HG03066 (cell line): ENCODE measurements around the gene SLC11A1.

ENCODE experiments used
- ATAC-seq: cut with Tn5 transposase; IDR thresholded peaks from one replicate; pipeline ENCODE4 v1.9.1; 2021; ENCODE audit warnings: low read depth; ENCODE audit not compliant: unreplicated experiment

The SLC11A1 gene

DNA sequence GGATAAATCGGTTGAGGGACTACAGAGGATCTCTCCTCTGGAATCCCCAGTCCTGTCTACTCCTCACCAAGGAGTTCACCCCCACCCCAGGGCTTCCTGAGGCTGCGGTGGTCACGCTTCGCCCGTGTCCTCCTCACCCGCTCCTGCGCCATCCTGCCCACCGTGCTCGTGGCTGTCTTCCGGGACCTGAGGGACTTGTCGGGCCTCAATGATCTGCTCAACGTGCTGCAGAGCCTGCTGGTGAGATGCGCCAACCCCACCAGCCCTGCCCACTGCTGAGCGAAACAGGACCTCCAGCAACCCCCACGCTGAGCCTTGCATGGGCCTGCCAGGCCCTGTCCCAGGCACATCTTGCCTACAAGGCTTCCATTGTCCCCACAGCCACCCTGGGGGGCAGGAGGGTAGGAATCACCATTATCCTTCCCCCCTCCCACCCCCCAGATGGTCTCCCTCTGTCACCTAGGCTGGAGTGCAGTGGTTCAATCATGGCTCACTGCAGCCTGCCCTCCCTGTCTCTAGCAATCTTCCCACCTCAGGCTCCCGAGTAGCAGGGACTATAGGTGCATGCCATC is 10.9 kb downstream of the SLC11A1 start:
- no peak for ATAC-seq

DNA sequence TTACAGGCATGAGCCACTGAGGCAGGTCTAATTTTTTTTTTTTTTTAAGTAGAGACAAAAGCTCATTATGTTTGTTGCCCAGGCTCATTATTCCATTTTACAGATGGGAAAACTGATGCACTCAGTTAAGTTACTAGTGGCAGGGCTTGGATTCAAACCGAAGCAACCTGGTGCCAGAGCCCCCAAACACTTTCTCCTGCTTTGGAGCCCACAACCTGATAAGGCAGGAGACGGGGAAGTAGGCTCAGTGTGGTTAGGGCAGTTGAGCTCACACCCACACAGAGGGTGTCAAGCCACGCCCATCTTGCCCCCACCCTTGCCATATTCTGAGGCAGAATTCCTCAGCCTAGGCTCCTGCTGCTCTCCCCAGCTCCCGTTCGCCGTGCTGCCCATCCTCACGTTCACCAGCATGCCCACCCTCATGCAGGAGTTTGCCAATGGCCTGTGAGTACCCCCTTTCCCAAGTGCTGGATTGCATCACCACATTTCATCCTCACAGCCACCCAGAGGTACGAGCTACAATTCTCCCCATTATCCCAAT is 11.7 kb downstream of the SLC11A1 start:
- ATAC-seq: no peak

DNA sequence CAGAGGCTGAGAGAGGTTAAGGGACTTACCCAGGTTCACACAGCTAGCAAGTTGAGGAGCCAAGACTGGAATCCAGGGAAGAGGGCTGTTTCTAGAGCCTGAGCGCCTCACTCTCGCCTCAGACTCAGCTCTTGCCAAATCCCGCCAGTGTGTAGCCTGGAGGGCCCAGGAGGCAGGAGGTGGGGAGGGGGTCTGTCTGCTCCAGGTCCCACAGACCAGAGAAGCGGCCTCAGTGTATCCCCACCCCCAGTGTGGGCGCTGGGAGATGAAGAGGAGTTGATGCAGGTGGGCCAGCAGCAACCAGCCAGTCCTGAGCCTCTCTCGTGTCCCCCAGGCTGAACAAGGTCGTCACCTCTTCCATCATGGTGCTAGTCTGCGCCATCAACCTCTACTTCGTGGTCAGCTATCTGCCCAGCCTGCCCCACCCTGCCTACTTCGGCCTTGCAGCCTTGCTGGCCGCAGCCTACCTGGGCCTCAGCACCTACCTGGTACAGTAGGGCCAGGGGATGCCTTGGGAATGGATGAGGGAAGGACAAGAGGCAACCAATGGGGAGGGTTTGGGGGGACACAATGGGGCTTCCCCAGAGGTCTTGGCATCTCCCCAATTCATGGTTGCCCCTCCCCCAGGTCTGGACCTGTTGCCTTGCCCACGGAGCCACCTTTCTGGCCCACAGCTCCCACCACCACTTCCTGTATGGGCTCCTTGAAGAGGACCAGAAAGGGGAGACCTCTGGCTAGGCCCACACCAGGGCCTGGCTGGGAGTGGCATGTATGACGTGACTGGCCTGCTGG is 12.4 kb downstream of the SLC11A1 start:
- no peak for ATAC-seq

DNA sequence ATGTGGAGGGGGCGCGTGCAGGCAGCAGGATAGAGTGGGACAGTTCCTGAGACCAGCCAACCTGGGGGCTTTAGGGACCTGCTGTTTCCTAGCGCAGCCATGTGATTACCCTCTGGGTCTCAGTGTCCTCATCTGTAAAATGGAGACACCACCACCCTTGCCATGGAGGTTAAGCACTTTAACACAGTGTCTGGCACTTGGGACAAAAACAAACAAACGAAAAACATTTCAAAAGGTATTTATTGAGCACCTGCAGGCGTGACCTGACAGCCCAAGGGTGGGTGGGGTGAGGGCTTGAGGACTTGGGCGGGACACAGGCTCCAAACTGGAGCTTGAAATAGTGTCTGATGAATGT is 13.0 kb downstream of the SLC11A1 start:
- no peak for ATAC-seq

DNA sequence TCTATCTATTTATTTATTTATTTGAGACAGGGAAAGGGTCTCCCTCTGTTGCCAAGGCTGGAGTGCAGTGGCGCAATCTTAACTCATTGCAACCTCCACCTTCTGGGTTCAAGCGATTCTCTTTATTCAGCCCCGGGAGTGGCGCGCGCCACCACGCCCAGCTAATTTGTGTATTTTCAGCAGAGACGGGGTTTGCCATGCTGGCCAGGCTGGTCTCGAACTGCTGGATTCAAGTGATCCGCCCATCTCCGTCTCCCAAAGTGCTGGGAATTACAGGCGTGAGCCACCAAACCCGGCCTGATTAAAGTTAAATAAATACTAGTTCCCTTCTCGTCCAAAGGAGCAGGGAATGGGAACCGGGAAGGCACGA is 13.4 kb downstream of the SLC11A1 start:
- ATAC-seq: no peak

DNA sequence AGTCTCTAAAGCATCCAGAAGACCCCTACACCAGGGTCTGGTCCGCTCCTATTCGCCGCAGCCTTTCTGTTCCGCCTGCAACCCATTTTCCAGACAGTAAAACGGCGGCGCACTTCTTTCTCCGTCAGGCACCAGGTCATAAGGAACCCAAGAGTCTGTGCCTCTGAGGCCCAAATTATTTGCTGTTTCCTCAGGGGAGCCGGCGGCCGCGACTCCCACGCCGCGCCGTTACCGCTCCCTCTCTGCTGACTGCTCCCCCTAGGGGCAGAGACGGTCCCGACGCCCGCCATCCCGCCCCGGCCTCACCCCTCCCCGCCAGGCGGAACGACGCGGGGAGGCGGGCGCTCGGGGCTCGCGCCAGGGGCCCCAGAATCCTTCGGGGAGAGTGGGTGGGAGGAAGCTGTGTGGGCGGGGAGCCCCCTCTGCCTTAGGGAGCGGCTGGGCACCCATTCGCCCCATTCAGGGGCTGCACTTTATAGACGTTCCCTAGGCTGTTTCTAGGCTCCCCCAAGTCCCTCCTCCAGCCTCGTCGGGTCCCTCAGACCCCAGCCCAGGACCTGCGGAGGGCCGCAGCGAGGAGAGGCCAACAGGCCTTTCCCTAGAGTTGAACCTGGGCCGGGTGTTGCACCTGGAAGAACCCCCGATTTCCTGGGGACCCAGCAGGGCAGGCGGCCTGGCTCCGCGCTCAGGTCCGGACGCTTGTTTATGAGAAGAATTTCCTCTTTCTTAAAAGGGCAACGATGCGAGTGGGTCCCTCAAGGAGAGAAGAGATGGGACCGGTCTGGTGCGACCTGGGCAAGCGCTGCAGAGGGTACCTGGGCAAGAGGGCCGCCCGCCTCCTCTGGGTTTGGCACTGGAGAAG is 14.0 kb downstream of the SLC11A1 start:
- peak; percentile 39 for ATAC-seq

DNA sequence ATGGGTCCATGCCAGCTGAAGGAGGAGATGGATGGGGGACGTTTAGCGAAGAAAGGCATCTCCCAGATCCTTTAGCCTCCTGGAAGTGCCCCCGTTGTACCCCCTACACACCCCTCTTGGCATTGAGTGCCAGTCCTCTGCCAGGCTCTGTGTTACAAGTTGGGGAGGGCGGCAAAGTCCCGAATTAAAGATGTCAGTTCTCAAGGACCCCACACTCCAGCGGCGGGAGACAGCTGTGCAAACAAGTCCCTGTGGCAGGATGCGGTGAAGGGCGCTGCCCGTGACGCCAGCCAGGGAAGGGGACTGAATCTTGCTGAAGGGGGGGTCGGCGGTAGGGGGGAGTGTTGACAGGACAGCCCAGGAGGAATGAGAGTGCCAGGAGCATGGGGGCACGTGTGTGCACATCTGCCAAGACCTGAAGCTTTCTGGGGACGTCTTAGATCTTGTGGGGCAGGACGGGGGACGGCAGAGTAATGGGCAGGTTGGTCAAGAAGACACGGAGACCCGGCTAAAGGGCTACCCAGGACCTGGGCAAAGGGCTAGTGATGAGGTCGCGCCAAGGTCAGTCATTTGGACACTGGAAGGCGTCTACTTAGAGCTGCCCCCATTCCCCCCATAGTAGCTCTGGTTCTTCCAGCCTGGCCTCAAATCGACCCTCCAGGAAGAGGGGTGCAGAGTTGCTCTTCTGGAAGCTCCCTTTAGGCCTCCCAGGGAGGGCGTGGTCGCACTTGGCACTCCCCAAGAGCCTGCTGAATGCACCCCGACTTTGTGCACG is 14.8 kb downstream of the SLC11A1 start:
- ATAC-seq: no peak

DNA sequence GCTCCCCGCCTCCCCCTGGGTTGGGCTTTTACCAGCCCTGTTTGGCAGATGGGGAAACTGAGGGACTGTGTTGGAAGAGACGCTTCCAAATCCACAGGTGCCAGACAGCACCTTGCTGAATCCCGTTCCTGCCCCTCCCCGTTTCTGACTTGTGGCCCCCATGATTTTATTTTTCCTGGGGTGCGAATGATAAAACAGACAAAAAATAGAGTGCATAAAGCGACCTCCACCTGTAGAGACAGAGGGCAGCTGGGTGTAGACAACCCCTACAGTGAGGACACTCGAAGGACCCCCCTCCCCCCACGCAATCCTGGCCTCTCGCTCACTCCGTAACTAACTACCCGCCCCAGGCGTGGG is 15.4 kb downstream of the SLC11A1 start:
- no peak for ATAC-seq

DNA sequence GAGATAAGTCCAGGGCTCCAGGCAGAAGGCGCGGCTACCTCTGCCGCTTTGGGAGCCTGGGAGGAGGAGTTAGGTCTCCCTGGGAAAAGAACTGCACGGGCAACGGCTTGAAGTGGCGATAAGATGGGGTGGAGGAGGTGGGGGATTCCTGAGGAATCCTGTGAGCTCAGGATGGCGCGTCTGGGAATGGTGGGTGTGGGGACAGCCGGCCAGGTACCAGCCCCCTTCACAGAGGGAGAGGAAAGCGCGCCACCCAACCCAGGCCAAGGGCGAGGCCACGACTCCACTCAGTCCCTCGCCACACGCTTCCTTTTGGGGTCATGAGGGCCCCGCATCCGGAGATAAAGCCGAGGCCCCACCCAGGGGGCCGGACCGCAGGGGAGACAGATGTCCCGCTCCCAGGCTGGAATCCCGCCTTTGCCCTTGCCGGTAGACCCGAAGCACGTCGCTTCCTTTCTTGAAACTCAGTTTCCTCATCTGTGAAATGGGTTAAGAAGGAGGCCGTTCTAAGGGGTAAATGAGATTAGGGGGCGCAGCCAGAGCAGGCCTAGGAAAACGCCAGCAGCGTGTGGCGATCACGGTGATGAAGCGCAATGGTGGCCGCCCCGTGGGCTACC is 15.9 kb downstream of the SLC11A1 start:
- ATAC-seq: peak; percentile 28

DNA sequence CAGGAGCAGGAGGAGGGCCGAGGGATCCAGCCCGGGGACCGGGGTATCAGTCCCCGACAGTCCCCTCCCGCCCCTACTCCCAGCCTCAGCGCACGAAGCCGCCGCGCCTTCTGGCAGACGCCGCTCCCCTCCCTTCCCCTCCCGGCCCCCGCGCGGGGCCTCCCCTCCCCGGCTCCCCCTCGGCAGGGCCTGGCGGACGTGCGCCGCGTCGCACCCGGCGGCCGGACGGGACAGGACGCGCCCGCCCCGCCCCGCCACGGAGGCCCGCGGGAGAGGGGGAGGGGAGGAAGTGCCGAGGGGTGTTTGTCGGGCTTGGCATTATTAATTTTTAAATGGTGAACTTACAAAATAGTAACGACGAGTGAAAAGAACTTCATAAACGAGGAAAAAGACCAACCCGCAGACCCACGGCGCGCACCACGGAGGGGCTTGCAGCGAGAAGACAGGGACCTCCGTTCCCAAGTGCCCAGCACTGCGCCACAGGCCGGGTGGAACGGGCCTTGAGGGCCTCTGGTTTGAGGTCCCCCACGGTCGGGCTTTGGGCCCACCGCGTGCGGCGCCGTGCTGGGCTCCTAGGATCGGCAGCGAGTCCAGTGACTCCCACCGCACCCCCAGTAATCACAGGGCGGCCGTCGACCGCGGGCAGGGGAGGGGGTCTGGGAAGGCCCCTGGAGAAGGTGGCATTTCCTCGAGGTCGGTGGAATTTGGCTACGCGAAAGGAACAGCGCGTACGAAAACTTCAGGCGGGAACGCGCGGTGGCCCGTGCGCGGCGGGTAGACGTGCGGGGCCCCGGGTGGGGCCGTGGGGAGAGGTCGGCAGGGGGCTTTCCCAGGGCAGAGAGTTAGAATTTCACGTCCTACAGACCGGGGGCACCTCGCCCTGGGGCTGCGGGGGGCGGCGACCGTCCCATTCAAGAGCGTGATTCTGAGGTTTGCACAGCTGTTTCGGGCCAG is 16.6 kb downstream of the SLC11A1 start:
- peak; percentile 26 for ATAC-seq

DNA sequence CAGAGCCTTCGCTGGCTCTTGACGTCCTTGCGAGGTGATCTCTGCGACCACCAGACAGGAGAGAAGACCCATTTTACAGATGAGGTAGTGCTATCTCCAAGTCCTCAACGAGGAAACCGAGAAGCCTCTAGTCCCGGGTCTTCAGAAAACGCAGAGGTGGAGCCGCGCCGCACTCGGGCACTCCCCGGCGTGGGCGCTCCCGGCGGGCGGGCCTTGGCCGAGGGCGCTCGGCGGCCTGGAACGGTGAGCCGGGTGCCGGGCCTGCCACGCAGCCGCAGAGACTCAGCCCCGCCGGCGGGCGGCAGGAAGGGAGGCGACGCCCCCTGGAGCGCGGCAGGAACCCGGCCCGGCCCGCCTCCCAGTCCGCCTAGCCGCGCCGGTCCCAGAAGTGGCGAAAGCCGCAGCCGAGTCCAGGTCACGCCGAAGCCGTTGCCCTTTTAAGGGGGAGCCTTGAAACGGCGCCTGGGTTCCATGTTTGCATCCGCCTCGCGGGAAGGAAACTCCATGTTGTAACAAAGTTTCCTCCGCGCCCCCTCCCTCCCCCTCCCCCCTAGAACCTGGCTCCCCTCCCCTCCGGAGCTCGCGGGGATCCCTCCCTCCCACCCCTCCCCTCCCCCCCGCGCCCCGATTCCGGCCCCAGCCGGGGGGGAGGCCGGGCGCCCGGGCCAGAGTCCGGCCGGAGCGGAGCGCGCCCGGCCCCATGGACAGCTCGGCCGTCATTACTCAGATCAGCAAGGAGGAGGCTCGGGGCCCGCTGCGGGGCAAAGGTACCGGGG is 17.5 kb downstream of the SLC11A1 start, which contains the start of gene CTDSP1:
Gene CTDSP1 (plus strand): TSS at position 478 of the 776 bp plus-strand sequence. CDS start 223 bp downstream, at position 701.
- ATAC-seq: peak; percentile 36

DNA sequence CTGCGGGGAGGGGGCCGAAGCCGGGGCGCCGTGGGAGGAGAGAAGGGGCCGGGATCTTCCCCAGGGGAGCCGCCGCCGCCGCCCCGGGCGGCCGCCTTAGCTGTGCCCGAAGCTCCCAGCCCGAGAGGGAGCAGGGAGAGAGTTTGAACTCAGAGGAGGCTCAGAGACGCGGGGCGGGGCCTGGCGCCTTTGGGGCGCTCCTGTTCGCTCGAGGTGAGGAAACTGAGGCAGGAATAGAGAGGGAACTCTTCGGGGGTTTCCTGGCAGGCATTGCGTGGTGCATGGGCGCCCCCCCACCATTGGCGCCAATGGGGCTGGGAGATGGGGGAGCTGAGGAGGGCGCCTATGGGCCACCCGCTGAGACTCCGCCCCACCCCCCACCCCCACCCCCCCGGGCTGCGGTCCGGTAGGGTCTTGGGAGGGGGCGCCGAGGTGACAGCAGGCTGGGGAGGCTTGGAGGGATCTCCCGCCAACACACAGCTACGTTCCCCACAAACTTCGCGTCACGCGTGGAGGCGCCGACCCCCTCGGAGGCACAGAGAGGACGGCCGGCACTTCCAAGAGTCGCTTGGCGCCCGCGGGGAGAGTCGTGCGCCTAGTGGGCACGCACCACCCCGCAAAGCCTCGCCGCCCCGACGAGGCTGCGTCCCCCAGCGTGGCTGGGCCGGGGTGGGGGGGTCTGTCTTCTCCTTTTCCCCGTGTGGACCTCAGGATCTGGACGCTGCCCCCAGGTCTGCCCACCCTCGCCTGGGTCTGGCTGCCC is 18.3 kb downstream of the SLC11A1 start:
- ATAC-seq: no peak

DNA sequence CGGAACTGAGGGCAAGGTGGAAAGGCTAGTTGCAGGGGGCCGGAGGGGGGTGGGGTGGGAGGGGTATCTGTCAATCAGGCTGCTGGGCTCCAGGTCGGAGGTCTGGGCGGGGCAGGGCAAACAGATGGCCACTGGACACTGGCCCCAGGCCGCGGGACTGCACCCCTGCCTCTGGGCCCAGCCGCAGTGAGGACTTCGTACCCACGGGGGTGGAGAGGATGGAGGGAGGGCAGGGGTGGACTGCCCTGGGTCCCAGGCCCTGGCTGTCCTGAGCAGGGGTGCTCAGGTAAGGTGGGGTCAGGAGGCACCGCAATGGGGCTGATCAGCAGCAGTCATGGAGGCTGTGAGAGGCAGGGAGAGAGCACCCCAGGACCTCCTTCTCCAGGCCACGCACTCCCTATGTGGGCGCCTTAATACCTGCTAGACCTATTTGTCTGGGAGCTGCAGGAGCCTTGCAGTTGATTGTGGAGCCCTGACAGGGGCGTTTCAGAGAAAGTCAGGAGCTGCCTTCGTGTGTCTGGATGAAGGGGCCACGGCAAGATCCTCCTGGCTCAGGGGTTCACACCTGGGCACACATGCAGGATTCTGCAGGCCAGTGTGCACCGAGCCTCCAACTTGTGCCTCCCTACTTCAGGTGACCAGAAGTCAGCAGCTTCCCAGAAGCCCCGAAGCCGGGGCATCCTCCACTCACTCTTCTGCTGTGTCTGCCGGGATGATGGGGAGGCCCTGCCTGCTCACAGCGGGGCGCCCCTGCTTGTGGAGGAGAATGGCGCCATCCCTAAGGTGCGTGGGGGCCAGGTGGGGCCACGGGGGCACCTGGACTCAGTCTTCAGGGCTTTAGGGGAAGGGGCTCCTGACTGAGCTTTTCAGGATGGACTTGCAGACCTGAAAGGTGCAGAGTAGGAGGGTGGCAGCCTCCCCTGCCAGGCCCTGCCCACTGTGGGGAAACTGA is 19.1 kb downstream of the SLC11A1 start:
- no peak for ATAC-seq

DNA sequence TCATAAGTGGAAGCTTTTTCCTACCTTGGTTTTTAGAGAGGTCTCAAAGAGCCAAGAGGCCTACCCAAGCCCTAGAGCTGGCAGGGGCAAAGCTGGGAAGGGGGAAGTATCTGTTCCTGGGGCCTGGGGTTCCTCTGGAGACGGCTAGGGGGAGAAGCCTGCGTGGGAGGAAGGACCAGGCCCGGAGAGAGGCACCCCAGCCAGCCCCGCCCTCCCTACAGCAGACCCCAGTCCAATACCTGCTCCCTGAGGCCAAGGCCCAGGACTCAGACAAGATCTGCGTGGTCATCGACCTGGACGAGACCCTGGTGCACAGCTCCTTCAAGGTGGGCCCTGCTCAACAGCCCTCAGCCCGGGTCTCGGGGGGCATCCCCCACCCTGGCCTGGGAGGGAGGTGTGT is 19.8 kb downstream of the SLC11A1 start:
- no peak for ATAC-seq

DNA sequence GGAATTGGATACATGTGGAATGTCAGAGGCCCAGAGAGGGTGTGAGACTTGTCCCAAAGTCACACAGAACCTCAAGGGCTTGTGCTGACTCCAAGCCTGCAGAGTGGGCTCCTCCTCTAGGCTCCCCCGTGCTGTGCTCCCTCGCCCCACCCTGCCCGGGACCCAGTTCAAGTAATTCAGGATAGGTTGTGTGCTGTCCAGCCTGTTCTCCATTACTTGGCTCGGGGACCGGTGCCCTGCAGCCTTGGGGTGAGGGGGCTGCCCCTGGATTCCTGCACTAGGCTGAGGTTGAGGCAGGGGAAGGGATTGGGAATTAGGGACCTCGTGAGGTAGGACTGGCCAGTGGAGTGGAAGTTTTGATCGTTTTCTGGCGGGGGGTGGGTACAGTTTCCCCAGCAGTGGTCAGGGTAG is 20.4 kb downstream of the SLC11A1 start:
- no peak for ATAC-seq

DNA sequence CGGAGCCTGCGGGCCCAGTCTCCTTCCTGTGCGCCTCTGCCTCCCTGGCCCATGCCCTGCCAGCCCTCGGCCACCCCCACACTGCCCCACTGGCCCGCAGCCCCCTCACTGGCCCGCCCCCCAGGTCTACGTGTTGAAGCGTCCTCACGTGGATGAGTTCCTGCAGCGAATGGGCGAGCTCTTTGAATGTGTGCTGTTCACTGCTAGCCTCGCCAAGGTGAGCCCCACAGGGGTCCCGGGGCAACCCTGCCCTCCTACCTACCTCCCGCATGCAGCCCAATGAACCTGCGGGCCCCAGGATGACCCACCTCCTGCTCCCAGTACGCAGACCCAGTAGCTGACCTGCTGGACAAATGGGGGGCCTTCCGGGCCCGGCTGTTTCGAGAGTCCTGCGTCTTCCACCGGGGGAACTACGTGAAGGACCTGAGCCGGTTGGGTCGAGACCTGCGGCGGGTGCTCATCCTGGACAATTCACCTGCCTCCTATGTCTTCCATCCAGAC is 20.9 kb downstream of the SLC11A1 start:
- ATAC-seq: no peak
